H9 (cell line): ENCODE data around the gene RBFOX2. TPM values are rescaled to one million over a fixed set of nuclear protein-coding genes. Genes with fewer than 3 reads are reported as not detected.

Experiments
- DNase-seq: peaks from one replicate; pipeline ENCODE4 v3.0.0-alpha.2; 2017
- H2AFZ ChIP-seq: one replicate; pipeline ENCODE4 v1.6.1; 2013; ENCODE audit warnings: mild to moderate bottlenecking, low read length, control low read depth, moderate library complexity
- H2AK5ac ChIP-seq: 2 replicates; pipeline ENCODE4 v1.6.1; 2013; ENCODE audit warnings: low read length, control low read depth, mixed read lengths; ENCODE audit not compliant: insufficient read length
- H2BK120ac ChIP-seq: one replicate; pipeline ENCODE4 v1.6.1; 2013; ENCODE audit warnings: low read depth, mild to moderate bottlenecking, low read length, control low read depth, inconsistent platforms; ENCODE audit not compliant: poor library complexity, severe bottlenecking
- H2BK12ac ChIP-seq: 2 replicates; pipeline ENCODE4 v1.6.1; 2013; ENCODE audit warnings: low read length, control low read depth, mixed read lengths, low read depth; ENCODE audit not compliant: insufficient read length
- H2BK15ac ChIP-seq: 2 replicates; pipeline ENCODE4 v1.6.1; 2013; ENCODE audit warnings: low read depth, low read length, control low read depth
- H2BK20ac ChIP-seq: one replicate; pipeline ENCODE4 v1.6.1; 2013; ENCODE audit warnings: low read depth, mild to moderate bottlenecking, low read length, control low read depth, inconsistent platforms; ENCODE audit not compliant: poor library complexity, severe bottlenecking
- H2BK5ac ChIP-seq: 2 replicates; pipeline ENCODE4 v1.6.1; 2013; ENCODE audit warnings: low read length, control low read depth, mixed read lengths; ENCODE audit not compliant: insufficient read length
- H3K14ac ChIP-seq: 2 replicates; pipeline ENCODE4 v1.6.1; 2013; ENCODE audit warnings: low read length, control low read depth; ENCODE audit not compliant: insufficient read depth
- H3K18ac ChIP-seq: 2 replicates; pipeline ENCODE4 v1.6.1; 2013; ENCODE audit warnings: low read depth, mild to moderate bottlenecking, mixed read lengths, low read length, control low read depth; ENCODE audit not compliant: insufficient read length
- H3K23ac ChIP-seq: 2 replicates; pipeline ENCODE4 v1.6.1; 2013; ENCODE audit warnings: low read length, control low read depth, mixed read lengths, low read depth; ENCODE audit not compliant: insufficient read length
- H3K23me2 ChIP-seq: 2 replicates; pipeline ENCODE4 v1.6.1; 2013; ENCODE audit warnings: low read depth, mild to moderate bottlenecking, mixed read lengths, low read length, control low read depth; ENCODE audit not compliant: insufficient read length, poor library complexity, severe bottlenecking
- H3K27ac ChIP-seq: 2 replicates; pipeline ENCODE4 v1.5.1; 2013; ENCODE audit warnings: low read length, control low read depth, mixed read lengths, low read depth; ENCODE audit not compliant: insufficient read length
- H3K27me3 ChIP-seq: 2 replicates; pipeline ENCODE4 v1.6.1; 2013; ENCODE audit warnings: low read length, control low read depth, inconsistent platforms; ENCODE audit not compliant: insufficient read depth
- H3K4ac ChIP-seq: 2 replicates; pipeline ENCODE4 v1.6.1; 2013; ENCODE audit warnings: low read depth, mild to moderate bottlenecking, control low read depth, inconsistent platforms, low read length, moderate library complexity
- H3K4me1 ChIP-seq: 2 replicates; pipeline ENCODE4 v1.6.1; 2013; ENCODE audit warnings: low read length, control low read depth, inconsistent platforms; ENCODE audit not compliant: insufficient read depth
- H3K4me2 ChIP-seq: 2 replicates; pipeline ENCODE4 v1.6.1; 2013; ENCODE audit warnings: low read length, control low read depth, mixed read lengths; ENCODE audit not compliant: insufficient read length, insufficient read depth
- H3K56ac ChIP-seq: 2 replicates; pipeline ENCODE4 v1.6.1; 2013; ENCODE audit warnings: low read depth, mild to moderate bottlenecking, mixed read lengths, low read length, control low read depth; ENCODE audit not compliant: insufficient read length
- H3K79me1 ChIP-seq: 2 replicates; pipeline ENCODE4 v1.6.1; 2013; ENCODE audit warnings: low read depth, mild to moderate bottlenecking, moderate library complexity, low read length, control low read depth, inconsistent platforms; ENCODE audit not compliant: insufficient read depth, poor library complexity, severe bottlenecking
- H3K79me2 ChIP-seq: 2 replicates; pipeline ENCODE4 v1.6.1; 2013; ENCODE audit warnings: low read length, control low read depth, inconsistent platforms; ENCODE audit not compliant: insufficient read depth
- H3K9ac ChIP-seq: 2 replicates; pipeline ENCODE4 v1.6.1; 2013; ENCODE audit warnings: low read length, control low read depth, mixed read lengths; ENCODE audit not compliant: insufficient read length; ENCODE audit errors: extremely low read depth
- H3K9me3 ChIP-seq: one replicate; pipeline ENCODE4 v1.6.1; 2013; ENCODE audit warnings: low read depth, low read length, inconsistent platforms; ENCODE audit not compliant: control insufficient read depth
- H3T11ph ChIP-seq: one replicate; pipeline ENCODE4 v1.6.1; 2013; ENCODE audit warnings: mild to moderate bottlenecking, low read length, control low read depth, inconsistent platforms
- H4K20me1 ChIP-seq: one replicate; pipeline ENCODE4 v1.6.1; 2013; ENCODE audit not compliant: control insufficient read depth, insufficient read length, insufficient read depth
- H4K5ac ChIP-seq: 2 replicates; pipeline ENCODE4 v1.6.1; 2013; ENCODE audit warnings: low read depth, mild to moderate bottlenecking, mixed read lengths, low read length, control low read depth; ENCODE audit not compliant: insufficient read length
- H4K8ac ChIP-seq: replicated peaks from 2 replicates; pipeline ENCODE4 v1.6.1; 2013; ENCODE audit warnings: low read length, control low read depth, mixed read lengths, low read depth; ENCODE audit not compliant: insufficient read length
- H4K91ac ChIP-seq: 2 replicates; pipeline ENCODE4 v1.6.1; 2013; ENCODE audit warnings: low read depth, mild to moderate bottlenecking, moderate library complexity, mixed read lengths, low read length, control low read depth; ENCODE audit not compliant: insufficient read length
- H3K27ac Mint-ChIP-seq, 3 experiments: 2 replicates in 2 of 3; 3 replicates in 1 of 3; pipeline ENCODE4 v1.8.0; 2020 to 2021; ENCODE audit warnings: mixed read lengths in 3 of 3, mild to moderate bottlenecking in 1 of 3, moderate library complexity in 1 of 3
- H3K27me3 Mint-ChIP-seq: 2 replicates; pipeline ENCODE4 v1.8.0; 2021; ENCODE audit warnings: low read depth, mild to moderate bottlenecking, moderate library complexity, mixed read lengths
- H3K36me3 Mint-ChIP-seq, 3 experiments: 2 replicates in 2 of 3; 3 replicates in 1 of 3; pipeline ENCODE4 v1.8.0; 2020 to 2021; ENCODE audit warnings: low read depth in 3 of 3, mixed read lengths in 3 of 3; ENCODE audit not compliant: insufficient read depth in 1 of 3
- H3K4me1 Mint-ChIP-seq, 2 experiments: 2 replicates each; pipeline ENCODE4 v1.8.0; 2020; ENCODE audit warnings: mixed read lengths in 2 of 2
- H3K4me3 Mint-ChIP-seq, 2 experiments: 2 replicates in 1 of 2; 3 replicates in 1 of 2; pipeline ENCODE4 v1.8.0; 2020 to 2021; ENCODE audit warnings: mild to moderate bottlenecking in 2 of 2, mixed read lengths in 2 of 2, moderate library complexity in 1 of 2
- H3K9me3 Mint-ChIP-seq, 2 experiments: 2 replicates in 1 of 2; 3 replicates in 1 of 2; pipeline ENCODE4 v1.8.0; 2020; ENCODE audit warnings: mild to moderate bottlenecking in 2 of 2, mixed read lengths in 2 of 2, moderate library complexity in 1 of 2
- WGBS: extraction: QIAGEN DNeasy Blood & Tissue Kit; methylation state at CpG from one replicate; pipeline ENCODE4 v1.1.7; 2013; ENCODE audit warnings: missing lambda C conversion rate, low lambda C conversion rate, mixed read lengths; ENCODE audit not compliant: insufficient read length; ENCODE audit errors: extremely low coverage; 5-methylcytosine and 5-hydroxymethylcytosine counted together
- total RNA-seq: library from RNA; stranded (reverse); gene quantifications from 2 replicates; pipeline ENCODE4 v1.2.1, GENCODE V29; 2021
- TF ChIP-seq, protein P1 (sequence below): fragments of 200-600 bp; sonication (generic); conservative IDR thresholded peaks from 3 replicates; pipeline ENCODE4 v1.8.0; 2021; ENCODE audit warnings: antibody characterized with exemption, mild to moderate bottlenecking

The RBFOX2 gene
- total RNA-seq, 1 experiment from 2014 or later = 84.7 TPM

- H3K4me1 Mint-ChIP-seq = peaks cover 45 to 56% of the 10 kb centered on the region in 2 experiments
- no peak for DNase-seq
- Histone ChIP-seq H4K5ac (no peak overlapping the region), H3K9me3 (no peaks in the 10 kb centered on the region), H3K23me2 (no peaks in the 10 kb centered on the region), H3K56ac (no peak overlapping the region), H2BK12ac (no peak overlapping the region), H3K4me2 (no peak overlapping the region), H3K79me1 (no peaks in the 10 kb centered on the region), H3K79me2 (peaks cover 3% of the 10 kb centered on the region; the same call in 1 of the 2 replicates), H2BK5ac (no peak overlapping the region), H3K4me1 (no peaks in the 10 kb centered on the region; the same call in none of the 2 replicates), H4K20me1 (no peaks in the 10 kb centered on the region), H2BK15ac (no peak overlapping the region), H3K23ac (no peak overlapping the region), H3K27ac (no peak overlapping the region), H2AFZ (no peak overlapping the region), H3K27me3 (no peaks in the 10 kb centered on the region), H4K8ac (no peak overlapping the region), H3T11ph (no peak overlapping the region), H3K18ac (no peak overlapping the region), H3K4ac (no peak overlapping the region), H2BK20ac (no peak overlapping the region), H2BK120ac (no peak overlapping the region), H3K9ac (no peak overlapping the region), H3K14ac (no peak overlapping the region), H4K91ac (no peak overlapping the region), H2AK5ac (no peak overlapping the region)
- TF ChIP-seq, protein P1, sequence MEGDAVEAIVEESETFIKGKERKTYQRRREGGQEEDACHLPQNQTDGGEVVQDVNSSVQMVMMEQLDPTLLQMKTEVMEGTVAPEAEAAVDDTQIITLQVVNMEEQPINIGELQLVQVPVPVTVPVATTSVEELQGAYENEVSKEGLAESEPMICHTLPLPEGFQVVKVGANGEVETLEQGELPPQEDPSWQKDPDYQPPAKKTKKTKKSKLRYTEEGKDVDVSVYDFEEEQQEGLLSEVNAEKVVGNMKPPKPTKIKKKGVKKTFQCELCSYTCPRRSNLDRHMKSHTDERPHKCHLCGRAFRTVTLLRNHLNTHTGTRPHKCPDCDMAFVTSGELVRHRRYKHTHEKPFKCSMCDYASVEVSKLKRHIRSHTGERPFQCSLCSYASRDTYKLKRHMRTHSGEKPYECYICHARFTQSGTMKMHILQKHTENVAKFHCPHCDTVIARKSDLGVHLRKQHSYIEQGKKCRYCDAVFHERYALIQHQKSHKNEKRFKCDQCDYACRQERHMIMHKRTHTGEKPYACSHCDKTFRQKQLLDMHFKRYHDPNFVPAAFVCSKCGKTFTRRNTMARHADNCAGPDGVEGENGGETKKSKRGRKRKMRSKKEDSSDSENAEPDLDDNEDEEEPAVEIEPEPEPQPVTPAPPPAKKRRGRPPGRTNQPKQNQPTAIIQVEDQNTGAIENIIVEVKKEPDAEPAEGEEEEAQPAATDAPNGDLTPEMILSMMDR = no peak
- no peaks in the 10 kb centered on the region for H3K36me3 Mint-ChIP-seq
- WGBS = no CpG with 5 or more reads among the region's 1 CpG
- no peak overlapping the region for H3K27ac Mint-ChIP-seq
- H3K9me3 Mint-ChIP-seq = no peaks in the 10 kb centered on the region; a peak in 1 of 5 replicates
- no peak overlapping the region for H3K4me3 Mint-ChIP-seq
- H3K27me3 Mint-ChIP-seq = no peaks in the 10 kb centered on the region
These were observed 55.2 kb downstream of the RBFOX2 start for GRCh38 chr22:35973388-35973787.
